Measurements from ENCODE around the gene CSPG4.
"Not testable (repeated sequence)": the region's sequence is repeated elsewhere in the genome, so short reads cannot be mapped to it uniquely, and the experiment has no call there.

Gene CSPG4

GRCh38 chr15:75739791-75740190, 27.1 kb upstream of the CSPG4 start:
- DNase-seq: no peak

- peak; percentile 80 to 83 for DNase-seq
These were observed 26.1 kb upstream of the CSPG4 start for GRCh38 chr15:75738647-75739325.

GRCh38 chr15:75738014-75738646, 25.5 kb upstream of the CSPG4 start:
- no peak for DNase-seq

- not testable (repeated sequence) for DNase-seq
These were observed 24.7 kb upstream of the CSPG4 start for GRCh38 chr15:75737116-75738013.

GRCh38 chr15:75736256-75736655, 23.6 kb upstream of the CSPG4 start:
- DNase-seq: no peak

GRCh38 chr15:75734861-75735760, 22.5 kb upstream of the CSPG4 start:
- not testable (repeated sequence) for DNase-seq

GRCh38 chr15:75733761-75734651, 21.4 kb upstream of the CSPG4 start:
- DNase-seq: no peak

GRCh38 chr15:75732809-75733451, 20.3 kb upstream of the CSPG4 start:
- DNase-seq: peak; percentile 2 to 33

- no peak for DNase-seq
These were observed 19.6 kb upstream of the CSPG4 start for GRCh38 chr15:75732177-75732808.

GRCh38 chr15:75731248-75732151, 18.9 kb upstream of the CSPG4 start:
- DNase-seq: peak in 1 of 2 donors; percentile 18

- DNase-seq: not testable (repeated sequence)
These were observed 18.0 kb upstream of the CSPG4 start for GRCh38 chr15:75730376-75731247.

GRCh38 chr15:75729326-75730069, 16.9 kb upstream of the CSPG4 start:
- DNase-seq: no peak

GRCh38 chr15:75727851-75728715, 15.4 kb upstream of the CSPG4 start:
- DNase-seq: peak; percentile 15 to 80

- DNase-seq: no peak
These were observed 14.4 kb upstream of the CSPG4 start for GRCh38 chr15:75727031-75727531.

- no peak for DNase-seq
These were observed 13.3 kb upstream of the CSPG4 start for GRCh38 chr15:75725719-75726607.
